ENCODE measurements around the gene SNTG2.
"Not testable (repeated sequence)": the region's sequence is repeated elsewhere in the genome, so short reads cannot be mapped to it uniquely, and the experiment has no call there.

The SNTG2 gene

DNA sequence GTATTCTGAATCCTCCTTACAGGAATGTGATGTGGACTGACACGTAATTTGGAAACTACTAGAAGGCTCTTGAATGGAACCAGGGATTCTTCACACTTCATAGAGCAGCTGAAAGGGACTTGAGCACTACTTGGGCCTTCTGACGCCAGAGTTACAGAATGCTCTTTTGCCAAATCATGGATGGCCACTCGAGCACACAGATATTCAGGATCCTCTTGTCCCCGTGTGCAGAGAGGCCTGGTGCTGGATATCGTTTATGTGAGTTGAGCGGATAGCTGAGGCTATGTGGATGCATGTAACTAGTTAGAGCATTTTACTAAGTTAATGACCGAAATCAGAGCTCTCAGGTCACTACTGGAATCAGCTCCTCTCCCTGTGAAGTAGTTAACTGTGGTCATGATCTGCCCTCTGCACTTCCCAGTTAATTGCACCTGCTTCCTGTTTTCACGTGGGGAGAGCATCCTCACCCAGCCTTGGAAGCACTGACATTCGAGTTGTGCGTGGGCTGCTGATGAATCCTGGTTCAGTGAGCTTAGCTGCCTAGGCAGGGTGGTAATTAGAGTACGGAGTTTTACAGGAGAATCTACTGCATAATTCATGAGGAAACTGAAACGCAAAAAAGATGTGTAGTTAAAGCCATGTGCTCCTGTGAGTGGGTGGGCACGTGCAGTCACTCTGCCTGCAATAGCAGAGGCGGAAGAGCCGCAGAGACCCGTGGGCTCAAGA is 457.5 kb downstream of the SNTG2 start:
- no peak for DNase-seq (ENCODE audit: low read depth)
- TF ChIP-seq CTCF (conservative IDR thresholded peaks at IDR 0.05; ENCODE audit: low read depth, low read length), result no peak
- no peak overlapping the region for H3K4me3 ChIP-seq (ENCODE audit: low read length)

DNA sequence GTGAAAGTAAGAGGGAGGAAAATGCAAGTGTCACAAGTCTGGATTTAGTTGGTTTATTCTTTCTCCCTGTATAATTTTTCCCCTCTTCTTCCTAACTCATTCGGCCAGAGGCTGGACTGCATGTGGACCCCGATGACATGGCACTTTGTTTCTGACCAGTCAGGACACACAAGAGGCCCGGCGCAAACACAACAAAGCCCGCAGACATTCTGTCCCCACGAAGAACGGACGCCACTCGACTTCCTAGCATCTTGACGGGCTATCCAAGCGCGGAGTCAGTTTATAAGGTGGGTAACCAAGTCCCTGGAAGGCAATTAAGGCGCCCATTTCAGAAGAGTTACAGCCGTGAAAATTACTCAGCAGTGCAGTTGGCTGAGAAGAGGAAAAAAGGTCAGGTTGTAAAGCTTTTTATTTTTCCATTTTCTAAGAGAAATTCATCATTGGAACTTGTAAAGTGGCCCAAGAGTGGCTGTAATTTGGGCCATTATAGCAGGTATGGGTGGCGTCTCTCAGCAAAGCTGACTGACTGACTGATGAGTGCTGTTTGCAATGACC is 462.6 kb downstream of the SNTG2 start, which contains the start of gene TPO:
Gene TPO, plus strand, starts transcription at position 308 of the 555 bp plus-strand sequence. CDS start 946 bp downstream, outside the sequence.
- no peak for DNase-seq (ENCODE audit: low read depth)
- no peak within 1 kb of the TSS for H3K4me3 ChIP-seq (ENCODE audit: low read length)
- TF ChIP-seq CTCF (conservative IDR thresholded peaks at IDR 0.05; ENCODE audit: low read depth, low read length), result no peak

GRCh38 chr2:1414121-1414520 is 463.5 kb downstream of the SNTG2 start:
- no peak for TF ChIP-seq CTCF (conservative IDR thresholded peaks at IDR 0.05; ENCODE audit: low read depth, low read length)
- H3K4me3 ChIP-seq (ENCODE audit: low read length), result no peak overlapping the region
- no peak for DNase-seq (ENCODE audit: low read depth)

DNA sequence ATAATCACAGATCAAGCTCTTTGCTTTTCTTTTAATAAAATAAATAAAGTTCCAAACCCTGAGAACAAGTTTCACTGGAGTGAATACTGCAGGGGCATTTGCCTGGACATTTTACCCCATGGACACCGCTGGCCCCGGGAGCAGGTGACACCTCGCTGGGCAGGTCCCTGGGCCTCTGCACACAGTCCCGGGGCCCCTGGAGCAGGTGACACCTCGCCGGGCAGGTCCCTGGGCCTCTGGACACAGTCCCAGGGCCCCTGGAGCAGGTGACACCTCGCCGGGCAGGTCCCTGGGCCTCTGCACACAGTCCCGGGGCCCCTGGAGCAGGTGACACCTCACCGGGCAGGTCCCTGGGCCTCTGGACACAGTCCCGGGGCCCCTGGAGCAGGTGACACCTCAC is 464.3 kb downstream of the SNTG2 start:
- not testable (repeated sequence) for H3K4me3 ChIP-seq (ENCODE audit: low read length); DNase-seq (ENCODE audit: low read depth)

- DNase-seq (ENCODE audit: low read depth), result no peak
- no peak for TF ChIP-seq CTCF (conservative IDR thresholded peaks at IDR 0.05; ENCODE audit: low read depth, low read length)
- no peak overlapping the region for H3K4me3 ChIP-seq (ENCODE audit: low read length)
Measured at GRCh38 chr2:1415501-1415900, 464.9 kb downstream of the SNTG2 start.

Measured in retinal pigment epithelial cell (primary cell).